HCT116 (cell line): ENCODE measurements around the gene ARHGEF37. TPM values are rescaled to one million over a fixed set of nuclear protein-coding genes. Genes with fewer than 3 reads are reported as not detected.

ENCODE experiments used
- ATAC-seq: fragments of 200-7000 bp; cut with Tn5 transposase; 2 replicates; pipeline ENCODE4 v1.9.1; 2020; ENCODE audit warnings: mild to moderate bottlenecking, moderate library complexity
- BruUV-seq: library from RNA; stranded (reverse); fragments of 400-500 nt; replicated peaks from 2 replicates; lab custom pipeline; 2021; lab: Mats Ljungman, UMichigan
- CTCF ChIA-PET: fragments of 300-600 bp; sonication (Branson Sonifier 250); formaldehyde crosslinking; loops from one replicate; lab custom pipeline; 2021; ENCODE audit warnings: antibody characterized with exemption; lab: Charles Lee
- POLR2A ChIA-PET: fragments of 300-600, 350-600 bp; sonication (Branson Sonifier 250); formaldehyde crosslinking; loops from one replicate; lab custom pipeline; 2021; ENCODE audit warnings: antibody characterized with exemption; lab: Charles Lee
- RAD21 ChIA-PET, 2 experiments: fragments of 300-600 bp; sonication (Branson Sonifier 250); formaldehyde crosslinking; loops; one replicate each; lab custom pipeline; 2023; ENCODE audit warnings: low total read pairs in 2 of 2; ENCODE audit not compliant: uncharacterized antibody in 2 of 2, unreplicated experiment in 2 of 2, low non-redundant PET in 1 of 2; lab: Charles Lee
- DNase-seq: peaks from one replicate; pipeline ENCODE4 v3.0.0-alpha.2; 2010; ENCODE audit warnings: low read depth, low spot score
- H2AFZ ChIP-seq: fragments of 200-600 bp; shearing (Covaris generic), sonication (generic); 2 replicates; pipeline ENCODE4 v1.6.1; 2017; ENCODE audit warnings: low read depth, mixed run types, mixed read lengths, antibody characterized with exemption, low read length; ENCODE audit not compliant: poor library complexity, severe bottlenecking
- H3K27ac ChIP-seq: 2 replicates; pipeline ENCODE4 v1.5.1; 2012; ENCODE audit warnings: low read depth, low read length
- H3K27me3 ChIP-seq: fragments of 200-600 bp; sonication (generic); 2 replicates; pipeline ENCODE4 v1.6.1; 2016; ENCODE audit warnings: mixed run types, low read length, mixed read lengths; ENCODE audit not compliant: insufficient read depth
- H3K36me3 ChIP-seq, 2 experiments: fragments of 200-500 bp in 1 of 2; fragments of 200-600 bp in 1 of 2; sonication (Bioruptor generic) in 1 of 2; sonication (generic) in 1 of 2; 2 replicates each; pipeline versions ENCODE4 v1.5.1 to v1.6.1; 2014 to 2016; ENCODE audit warnings: low read length in 2 of 2, inconsistent platforms in 1 of 2, mixed read lengths in 1 of 2, mixed run types in 1 of 2; ENCODE audit not compliant: insufficient read depth in 2 of 2, control insufficient read depth in 1 of 2
- H3K4me1 ChIP-seq, 2 experiments: fragments of 200-600 bp in 1 of 2; sonication (generic) in 1 of 2; 2 replicates each; pipeline versions ENCODE4 v1.5.1 to v1.6.1; 2012 to 2017; ENCODE audit warnings: low read length in 2 of 2, inconsistent platforms in 1 of 2, mild to moderate bottlenecking in 1 of 2, mixed read lengths in 1 of 2, mixed run types in 1 of 2, moderate library complexity in 1 of 2; ENCODE audit not compliant: insufficient read depth in 2 of 2, control insufficient read depth in 1 of 2
- H3K4me2 ChIP-seq: fragments of 200-600 bp; sonication (generic); 2 replicates; pipeline ENCODE4 v1.6.1; 2017; ENCODE audit warnings: mixed run types, low read length, mixed read lengths
- H3K4me3 ChIP-seq, 2 experiments: fragments of 200-600 bp in 1 of 2; sonication (generic) in 1 of 2; replicated peaks in 1 of 2; 2 replicates each; pipeline ENCODE4 v1.5.1; 2011 to 2016; ENCODE audit warnings: low read length in 2 of 2, control low read depth in 1 of 2, low read depth in 1 of 2, mild to moderate bottlenecking in 1 of 2, mixed read lengths in 1 of 2, mixed run types in 1 of 2
- H3K79me2 ChIP-seq: fragments of 200-600 bp; sonication (generic); 2 replicates; pipeline ENCODE4 v1.6.1; 2017; ENCODE audit warnings: mild to moderate bottlenecking, mixed run types, low read length, moderate library complexity, mixed read lengths; ENCODE audit not compliant: insufficient read depth
- H3K9ac ChIP-seq: fragments of 200-600 bp; sonication (generic); 2 replicates; pipeline ENCODE4 v1.6.1; 2016; ENCODE audit warnings: low read length, mixed read lengths
- H3K9me2 ChIP-seq: fragments of 200-600 bp; sonication (generic), shearing (Covaris generic); 2 replicates; pipeline ENCODE4 v1.6.1; 2017; ENCODE audit warnings: mixed run types, mild to moderate bottlenecking, moderate library complexity; ENCODE audit not compliant: insufficient read depth
- H3K9me3 ChIP-seq, 2 experiments: fragments of 200-500 bp in 1 of 2; fragments of 200-600 bp in 1 of 2; sonication (Bioruptor generic) in 1 of 2; sonication (generic) in 1 of 2; 2 replicates each; pipeline ENCODE4 v1.6.1; 2014 to 2017; ENCODE audit warnings: low read length in 2 of 2, mixed read lengths in 2 of 2, inconsistent platforms in 1 of 2, low read depth in 1 of 2, mild to moderate bottlenecking in 1 of 2, mixed run types in 1 of 2, moderate library complexity in 1 of 2; ENCODE audit not compliant: control insufficient read depth in 1 of 2, insufficient read depth in 1 of 2
- H4K20me1 ChIP-seq: fragments of 200-600 bp; sonication (generic), shearing (Covaris generic); 2 replicates; pipeline ENCODE4 v1.6.1; 2017; ENCODE audit warnings: mixed run types, mild to moderate bottlenecking, moderate library complexity; ENCODE audit not compliant: insufficient read depth
- CEBPB ChIP-seq: IDR thresholded peaks from 2 replicates; pipeline ENCODE4 v1.6.1; 2012; ENCODE audit warnings: low read depth
- EZH2 ChIP-seq: fragments of 200-600 bp; sonication (generic); IDR thresholded peaks from 2 replicates; pipeline ENCODE4 v1.6.1; 2017; ENCODE audit warnings: antibody characterized with exemption, mixed run types
- FOSL1 ChIP-seq: IDR thresholded peaks from 2 replicates; pipeline ENCODE4 v1.6.1; 2012; ENCODE audit warnings: low read depth
- MAX ChIP-seq: IDR thresholded peaks from 2 replicates; pipeline ENCODE4 v1.6.1; 2012
- REST ChIP-seq: IDR thresholded peaks from 2 replicates; pipeline ENCODE4 v1.6.1; 2012; ENCODE audit warnings: low read depth
- SIN3A ChIP-seq: IDR thresholded peaks from 2 replicates; pipeline ENCODE4 v1.6.1; 2012; ENCODE audit warnings: low read depth
- SP1 ChIP-seq: IDR thresholded peaks from 2 replicates; pipeline ENCODE4 v1.6.1; 2012; ENCODE audit warnings: low read depth
- SRF ChIP-seq: IDR thresholded peaks from 2 replicates; pipeline ENCODE4 v1.6.1; 2012; ENCODE audit warnings: low read depth
- intact Hi-C: fragments of 100-400 bp; cut with micrococcal nuclease; formaldehyde crosslinking; loops from 2 replicates; pipeline ENCODE4 v1.10.0; 2022
- total RNA-seq: library from RNA; stranded (reverse); gene quantifications from one replicate; pipeline ENCODE4 v1.2.1, GENCODE V29; 2021; ENCODE audit not compliant: unreplicated experiment

ARHGEF37 gene
- total RNA-seq, 1 experiment from 2014 or later, result 7.0 TPM

- TF ChIP-seq FOSL1, result no peak
- TF ChIP-seq SP1, result no peak
Observed at GRCh38 chr5:149580808-149581191, 498 bp upstream of the ARHGEF37 start.

GRCh38 chr5:149581931-149582768 is 852 bp downstream of the ARHGEF37 start:
- H3K36me3 ChIP-seq, result no peaks in the 10 kb centered on the region
- no peaks in the 10 kb centered on the region for H3K9me3 ChIP-seq
- H3K4me2 ChIP-seq, result peak overlapping the region; percentile 88
- POLR2A ChIA-PET, result interaction anchor here (1.0 to 1.4 kb wide), 2 partner anchors 9 to 20 kb away, joined by 3 to 5 read pairs; no protein-coding TSS in a partner anchor
- TF ChIP-seq REST (no peak), SP1 (peak; percentile 6; the same call in 1 of the 2 replicates), CEBPB (no peak), MAX (0 out of 2 replicates have a peak, but pooled peaks have one; percentile 19), SRF (no peak), EZH2 (no peak), SIN3A (peak; percentile 41)
- H3K4me3 ChIP-seq, result peak overlapping the region; percentile 58 to 70
- DNase-seq (no peak), ATAC-seq (peak; percentile 31; the same call in 1 of the 2 replicates)
- no peaks in the 10 kb centered on the region for H3K27me3 ChIP-seq
- intact Hi-C loops, result no loop called here
- H2AFZ ChIP-seq, result peak overlapping the region; percentile 92
- peak overlapping the region; percentile 74 for H3K27ac ChIP-seq
- H4K20me1 ChIP-seq, result no peaks in the 10 kb centered on the region
- peak overlapping the region; percentile 69 for H3K9ac ChIP-seq
- no peaks in the 10 kb centered on the region for H3K9me2 ChIP-seq
- peaks cover 9 to 39% of the 10 kb centered on the region in 2 experiments for H3K4me1 ChIP-seq
- CTCF ChIA-PET, result interaction anchor here (0.5 to 3.6 kb wide), 5 partner anchors 31 to 246 kb away, joined by 3 to 10 read pairs (median 3); partner anchors contain the start of gene CSNK1A1
- BruUV-seq, result TSS peak; percentile 81
- RAD21 ChIA-PET, result interaction anchor here in 1 of 2 experiments (0.8 kb wide), 1 partner anchor 36 kb away, joined by 3 read pairs; no protein-coding TSS in a partner anchor
- H3K79me2 ChIP-seq, result no peaks in the 10 kb centered on the region

More at GRCh38 chr5:149580808-149581191, 498 bp upstream of the ARHGEF37 start:
- Histone ChIP-seq H3K9ac (peak overlapping the region; percentile 69), H3K4me2 (peak overlapping the region; percentile 88), H3K4me3 (peak overlapping the region; percentile 58 to 70), H3K36me3 (no peaks in the 10 kb centered on the region), H3K79me2 (no peaks in the 10 kb centered on the region), H3K9me2 (no peaks in the 10 kb centered on the region), H3K27me3 (no peaks in the 10 kb centered on the region), H3K9me3 (no peaks in the 10 kb centered on the region), H3K4me1 (peaks cover 9 to 25% of the 10 kb centered on the region in 2 experiments), H2AFZ (peak overlapping the region; percentile 92), H3K27ac (peak overlapping the region; percentile 74), H4K20me1 (no peaks in the 10 kb centered on the region)
- RAD21 ChIA-PET, result no interaction called here
- intact Hi-C loops, result no loop called here
- ATAC-seq (peak; percentile 59), DNase-seq (no peak)
- POLR2A ChIA-PET, result interaction anchor here (1.4 kb wide), 1 partner anchor 18 kb away, joined by 5 read pairs; no protein-coding TSS in a partner anchor
- BruUV-seq, result TSS peak; percentile 64
- CTCF ChIA-PET, result interaction anchor here (1.4 to 3.6 kb wide), 2 partner anchors 38 to 138 kb away, joined by 4 to 10 read pairs; no protein-coding TSS in a partner anchor
